ENCODE measurements around the gene ARHGEF28.

ARHGEF28 gene

DNA sequence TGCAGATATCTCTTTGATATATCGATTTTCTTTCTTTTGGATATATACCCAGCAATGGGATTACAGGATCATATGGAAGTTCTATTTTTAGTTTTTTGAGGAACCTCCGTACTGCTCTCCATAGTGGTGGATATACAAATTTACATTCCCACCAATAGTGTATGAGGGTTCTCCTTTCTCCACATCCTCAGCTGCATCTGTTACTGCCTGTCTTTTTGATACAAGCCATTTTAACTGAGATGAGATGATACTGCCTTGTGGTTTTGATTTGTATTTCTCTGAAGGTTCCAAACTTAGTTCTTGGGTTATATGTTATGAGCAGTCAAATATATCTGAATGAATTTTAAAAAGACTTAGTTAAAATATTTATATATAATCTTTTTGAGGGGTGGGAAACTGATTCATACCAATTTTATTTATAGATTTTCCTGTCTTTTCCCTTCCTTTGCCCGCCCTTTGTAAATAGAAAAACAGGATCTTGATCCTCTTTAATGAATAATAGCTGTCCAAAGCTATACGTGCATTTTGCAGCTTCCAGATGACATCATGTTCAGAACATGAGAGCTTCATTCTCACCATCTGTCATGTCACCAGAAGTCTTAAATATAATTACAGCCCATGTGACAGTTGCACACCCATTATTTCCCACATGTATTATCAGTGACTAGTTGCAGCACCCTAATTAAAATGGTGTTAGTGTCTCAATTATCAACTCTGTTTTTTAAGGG lies 6.2 kb upstream of the ARHGEF28 start:
- DNase-seq, result no peak

DNA sequence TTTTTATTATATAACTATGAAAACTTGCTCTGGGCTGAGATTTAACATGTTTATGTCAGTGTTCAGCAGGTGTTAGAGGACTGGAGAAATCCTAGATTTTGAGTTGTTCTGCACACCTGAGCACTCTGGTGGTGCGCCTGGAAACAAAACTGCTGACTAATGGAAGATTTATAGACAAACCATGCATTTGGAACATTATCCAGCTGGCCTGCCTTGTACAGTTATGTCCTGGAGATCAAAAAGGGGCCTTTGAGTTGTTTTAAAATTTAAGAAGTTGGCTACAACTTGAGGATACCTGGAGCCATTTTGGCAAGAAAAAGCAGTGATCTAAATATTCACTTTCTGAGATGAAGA lies 5.7 kb upstream of the ARHGEF28 start:
- no peak for DNase-seq

DNA sequence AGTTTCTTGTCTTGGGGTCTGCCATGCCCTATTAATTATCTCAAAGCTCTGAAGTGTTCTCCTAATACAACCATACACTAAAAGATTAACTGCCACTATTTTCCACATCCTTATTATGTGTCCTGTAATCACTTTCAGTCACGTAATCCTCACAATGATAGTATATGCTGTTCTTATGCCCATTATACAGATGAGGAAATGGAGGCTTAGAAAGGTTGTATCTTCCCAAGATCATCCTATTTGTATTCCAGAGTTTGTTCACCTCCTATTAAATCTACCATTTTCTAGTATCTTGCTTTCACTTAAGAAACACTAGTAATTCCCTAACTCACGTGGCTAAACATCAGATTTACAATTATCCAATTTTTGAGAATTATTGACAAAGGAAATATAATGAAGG lies 2.9 kb upstream of the ARHGEF28 start:
- no peak for DNase-seq

DNA sequence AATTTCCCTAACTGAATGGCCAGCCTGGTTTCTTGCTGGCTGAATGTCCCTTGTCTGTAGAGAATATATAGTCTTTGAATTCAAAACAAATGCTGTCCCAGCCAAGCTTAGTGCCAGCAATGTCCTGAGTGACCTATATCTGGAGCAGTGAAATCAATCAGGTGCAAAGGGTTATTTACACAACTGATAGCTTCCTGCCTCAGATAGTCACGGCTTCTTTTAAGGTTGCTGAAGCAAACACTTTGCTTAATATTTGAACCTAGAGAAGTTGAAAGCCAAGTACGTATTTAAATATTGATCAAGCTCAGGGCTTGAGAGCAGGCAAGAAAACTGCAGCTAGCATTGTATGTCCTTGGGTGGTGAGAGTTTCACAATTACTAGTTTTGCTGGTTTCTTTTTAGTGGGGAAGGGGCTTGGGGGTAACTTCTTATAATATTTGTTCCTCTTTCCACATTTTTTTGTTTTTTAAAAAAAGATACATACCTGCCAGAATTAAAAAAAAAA lies 2.0 kb upstream of the ARHGEF28 start:
- no peak for DNase-seq

DNA sequence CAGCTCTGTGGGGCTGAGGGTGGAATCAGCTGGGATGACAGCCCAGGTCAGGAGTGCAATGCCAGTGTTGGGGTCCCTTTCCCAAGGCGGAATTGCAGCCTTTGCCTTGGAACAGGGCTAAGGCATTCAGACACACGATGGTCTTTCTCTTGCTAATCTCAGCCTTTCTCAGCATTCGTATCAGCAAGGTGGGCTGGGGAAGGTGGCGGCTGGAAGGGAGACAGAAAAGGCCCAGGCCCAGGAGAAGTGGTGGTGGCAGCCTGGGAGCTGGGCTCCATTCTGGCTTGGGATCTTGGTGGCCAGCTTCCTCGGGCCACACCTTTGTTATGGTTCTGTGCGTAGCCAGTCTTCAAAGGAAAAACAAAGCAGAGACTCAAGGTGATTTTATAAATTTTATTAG lies 1.1 kb upstream of the ARHGEF28 start:
- no peak for DNase-seq

DNA sequence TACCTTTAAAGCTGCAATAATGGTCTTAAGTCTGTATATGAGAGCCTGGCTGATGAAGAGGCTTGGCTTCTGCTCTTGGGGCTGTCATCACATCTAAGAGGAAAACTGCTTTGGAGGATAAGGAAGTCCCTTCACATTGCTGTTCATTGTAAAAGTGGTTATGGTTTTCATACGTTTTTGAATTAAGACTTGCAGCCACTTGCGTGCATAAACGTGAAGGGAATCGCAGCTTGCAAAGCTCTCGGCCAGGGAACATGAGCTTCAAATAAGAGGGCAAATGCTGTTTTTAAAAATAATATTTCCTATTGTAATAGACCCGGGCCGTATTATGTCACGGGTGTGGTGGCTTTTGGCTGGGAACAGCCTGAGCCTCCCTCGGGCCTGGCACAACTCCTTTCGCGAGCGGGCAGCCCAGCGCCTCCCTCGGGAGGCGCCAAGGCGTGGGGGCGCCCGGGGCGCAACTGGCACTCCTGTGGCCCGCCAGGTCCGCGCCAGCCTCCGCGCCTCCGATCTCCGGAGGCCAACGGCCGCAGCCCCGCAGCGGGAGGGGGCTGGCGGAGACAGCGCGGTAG lies 538 bp upstream of the ARHGEF28 start:
- no peak for DNase-seq

DNA sequence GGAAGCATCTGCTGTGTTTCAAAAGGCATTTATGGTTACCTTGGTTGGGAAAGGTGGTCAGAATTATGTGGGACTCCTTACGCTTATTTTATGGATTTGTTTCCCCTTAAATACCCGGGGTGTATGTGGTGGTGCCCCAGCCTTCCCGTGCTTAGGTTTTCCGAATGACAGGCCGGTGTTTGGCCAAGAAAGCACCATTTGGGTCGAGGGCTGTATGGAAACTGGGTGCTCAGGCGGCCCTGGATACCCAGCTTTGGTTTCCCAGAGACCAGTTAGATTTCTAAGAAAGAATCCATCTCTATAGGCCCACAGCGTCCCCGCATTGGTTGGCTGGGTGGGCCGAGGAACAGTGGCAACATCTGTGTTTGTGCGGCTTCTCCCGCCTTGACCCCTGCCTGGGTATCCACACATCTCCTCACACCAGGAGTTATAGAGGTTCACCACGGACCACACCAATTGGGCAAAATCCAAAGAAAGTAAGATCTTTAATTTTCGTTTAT lies 868 bp downstream of the ARHGEF28 start:
- DNase-seq, result no peak

DNA sequence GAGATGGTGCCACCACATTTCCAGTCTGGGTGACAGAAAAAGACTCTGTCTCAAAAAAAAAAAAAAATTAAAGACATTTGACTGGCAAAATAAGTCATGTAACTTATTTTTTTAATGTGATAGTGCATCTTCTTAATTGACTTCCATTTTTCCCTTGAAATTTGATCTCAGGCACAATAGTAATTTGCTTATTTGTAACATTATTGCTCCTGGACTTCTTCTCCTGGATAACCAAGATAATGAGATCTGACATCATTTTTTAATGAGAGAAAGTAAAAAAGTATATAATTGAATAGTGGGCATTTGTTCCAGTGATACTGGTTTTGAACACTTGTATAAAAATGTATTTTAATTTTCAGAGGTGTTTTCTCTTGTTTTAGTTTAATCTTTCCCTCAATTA lies 3.5 kb downstream of the ARHGEF28 start:
- DNase-seq, result no peak

DNA sequence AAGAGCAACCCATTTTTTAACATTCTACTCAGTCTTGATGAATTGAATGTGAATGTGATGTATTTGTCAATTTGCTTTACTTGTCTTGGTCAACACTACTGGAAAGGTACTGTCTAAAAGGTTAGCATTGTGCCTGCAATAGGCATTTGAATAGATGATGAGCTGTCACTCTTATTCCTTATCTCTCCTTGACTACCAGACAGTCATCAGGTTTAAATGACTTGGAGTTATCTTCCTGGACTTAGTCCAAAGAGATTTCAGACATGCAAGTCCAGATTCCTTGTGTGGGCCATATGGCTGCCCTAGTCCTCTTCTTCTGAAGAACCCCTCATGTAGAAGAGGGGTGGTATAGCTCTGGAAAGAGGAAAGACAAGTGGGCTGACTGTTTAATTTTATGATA lies 4.8 kb downstream of the ARHGEF28 start:
- no peak for DNase-seq

DNA sequence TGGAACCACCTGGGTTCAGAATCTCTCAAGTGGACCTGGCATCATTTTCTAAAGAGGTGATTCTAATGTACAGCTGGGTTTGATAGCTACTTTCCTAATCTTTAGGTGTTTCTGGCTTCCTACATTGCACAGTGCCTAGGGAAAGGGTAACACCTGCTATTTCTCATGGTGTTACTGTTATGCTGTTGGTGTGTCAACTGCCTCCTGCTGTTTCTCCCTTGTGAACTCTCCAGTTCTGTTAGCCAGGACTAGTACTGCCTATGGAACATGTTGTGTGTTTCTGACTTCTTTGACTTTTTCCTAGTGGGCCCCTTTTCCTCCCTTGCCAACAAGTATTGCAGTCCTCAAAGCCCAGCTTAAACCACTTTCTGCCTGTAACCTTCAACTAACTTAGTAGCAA lies 5.5 kb downstream of the ARHGEF28 start:
- no peak for DNase-seq

DNA sequence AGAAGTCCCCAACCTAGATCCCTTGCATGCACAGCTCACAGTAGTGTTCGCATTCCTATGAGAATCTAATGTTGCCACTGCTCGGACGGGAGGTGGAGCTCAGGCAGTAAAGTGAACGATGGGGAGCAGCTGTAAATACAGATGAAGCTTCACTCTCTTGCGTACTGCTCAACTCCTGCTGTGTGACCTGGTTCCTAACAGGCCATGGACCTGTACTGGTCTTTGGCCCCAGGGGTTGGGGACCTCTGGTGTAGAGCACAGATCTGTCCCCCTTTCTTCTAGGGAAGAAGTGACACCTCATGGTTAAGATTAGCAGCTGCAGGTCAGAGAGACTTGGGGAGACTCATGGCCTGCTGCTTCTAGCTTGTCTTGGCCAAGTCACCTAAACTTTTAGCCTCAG lies 7.1 kb downstream of the ARHGEF28 start:
- no peak for DNase-seq

DNA sequence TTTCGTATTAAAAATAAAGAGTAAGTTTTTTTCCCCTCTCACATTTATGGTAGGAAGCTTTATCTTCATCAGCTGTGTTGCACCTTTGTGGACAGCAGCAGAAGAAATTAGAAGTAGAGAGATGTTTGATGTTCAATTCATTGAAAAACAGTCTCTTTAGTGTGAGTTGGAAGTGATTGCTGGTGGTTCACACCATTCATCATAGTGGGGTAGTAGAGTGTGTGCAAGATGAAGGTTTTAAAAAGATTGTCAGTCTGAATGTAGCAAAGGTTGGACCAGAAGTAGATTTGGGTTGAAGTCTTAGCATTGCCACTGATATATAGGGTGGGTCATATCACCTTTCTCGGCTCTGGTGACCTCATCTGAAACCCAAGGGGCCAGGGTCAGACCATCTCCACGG lies 10.4 kb downstream of the ARHGEF28 start:
- DNase-seq, result no peak

DNA sequence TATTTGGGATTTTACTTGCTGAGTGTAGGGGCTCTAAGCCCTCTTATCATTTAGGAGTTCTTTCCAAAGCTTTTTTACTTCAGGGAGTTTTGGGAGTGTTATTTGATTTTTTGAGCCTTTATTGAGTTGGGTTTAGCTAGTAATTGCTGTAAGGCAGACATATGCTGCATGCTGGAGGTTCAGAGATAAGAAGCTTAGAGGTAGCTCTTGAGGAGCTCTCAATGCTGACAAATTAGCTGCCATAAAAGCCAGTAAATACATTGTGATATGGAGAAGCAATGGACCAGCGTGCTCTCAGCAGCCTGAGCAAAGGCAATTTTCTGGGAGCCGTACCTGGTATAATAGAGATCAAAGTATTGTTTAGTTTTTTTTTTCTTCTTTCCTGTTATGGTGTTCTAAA lies 11.6 kb downstream of the ARHGEF28 start:
- no peak for DNase-seq

DNA sequence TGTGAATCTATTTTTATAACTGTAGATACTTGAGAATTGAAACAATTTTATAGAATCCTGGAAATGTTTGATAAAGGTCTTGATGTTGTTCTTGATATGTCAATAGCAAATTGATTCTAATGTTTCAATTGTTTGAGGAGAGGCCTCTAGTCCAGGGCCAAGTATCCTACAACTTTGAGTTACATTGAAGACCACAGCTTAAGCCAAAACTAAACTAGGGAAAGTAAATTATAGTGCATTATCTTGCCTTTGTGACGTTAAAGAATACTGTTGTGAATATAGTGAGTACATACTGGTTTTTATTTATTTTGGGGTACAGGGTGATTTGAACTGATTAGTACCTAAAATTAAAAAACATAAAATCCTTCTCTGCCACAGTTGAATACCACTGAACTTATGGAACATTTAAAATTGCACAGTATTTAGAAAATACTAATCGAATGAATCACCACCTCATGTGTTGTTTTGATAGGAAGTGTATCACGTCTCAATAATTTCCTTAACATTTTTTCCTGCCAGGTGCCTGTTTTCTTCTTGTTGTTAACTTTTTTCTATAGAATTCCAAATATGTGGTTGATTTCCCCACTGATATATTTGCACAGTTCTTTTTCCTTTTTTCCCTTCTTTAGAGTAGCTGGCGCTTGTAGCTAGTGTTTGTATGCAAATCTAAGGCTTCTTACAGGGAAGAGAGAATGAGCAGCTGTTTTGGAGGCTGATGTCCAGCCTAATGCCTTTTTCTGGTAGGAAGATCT lies 12.5 kb downstream of the ARHGEF28 start:
- DNase-seq, result no peak

DNA sequence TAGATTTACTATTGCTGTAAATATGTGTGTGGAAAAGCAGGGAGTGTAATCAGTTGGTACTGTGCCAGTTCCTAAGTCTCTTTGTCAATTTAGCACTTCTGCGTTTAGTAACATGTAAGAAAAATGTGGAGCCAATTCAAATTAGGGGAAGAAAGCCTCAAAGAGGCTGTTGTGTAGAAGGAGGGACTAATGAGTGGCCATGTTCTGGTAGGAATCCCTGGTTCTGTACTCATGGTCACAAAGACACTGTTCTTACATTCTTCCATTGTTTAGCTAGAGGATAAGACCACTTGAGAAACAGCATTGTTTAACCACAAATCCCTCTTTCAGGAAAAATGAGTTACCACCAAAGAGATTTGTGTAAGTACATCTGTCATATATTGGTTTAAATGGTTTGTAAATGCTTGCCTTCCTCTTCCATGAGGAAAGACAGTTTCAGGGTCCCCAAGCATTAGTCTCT lies 14.9 kb downstream of the ARHGEF28 start:
- DNase-seq, result no peak

DNA sequence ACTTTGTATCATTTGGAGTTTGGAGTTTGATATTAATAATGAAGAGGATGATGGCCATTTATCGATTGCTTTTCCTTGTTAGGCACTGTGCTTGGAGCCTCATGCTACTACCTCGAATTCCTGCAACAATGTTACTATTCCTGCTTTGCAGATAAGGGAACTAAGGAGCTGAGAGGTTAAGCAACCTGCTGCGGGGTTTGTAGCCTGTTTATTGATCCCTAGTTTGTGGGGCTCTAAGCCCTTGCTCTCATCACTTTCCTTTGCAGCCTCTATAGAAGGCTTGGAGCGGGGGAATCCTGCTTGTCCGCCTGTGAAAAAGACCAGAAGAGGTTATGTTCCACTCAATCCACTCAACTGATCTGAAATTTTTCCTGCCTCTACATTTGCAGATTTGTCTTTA lies 15.8 kb downstream of the ARHGEF28 start:
- DNase-seq, result no peak

DNA sequence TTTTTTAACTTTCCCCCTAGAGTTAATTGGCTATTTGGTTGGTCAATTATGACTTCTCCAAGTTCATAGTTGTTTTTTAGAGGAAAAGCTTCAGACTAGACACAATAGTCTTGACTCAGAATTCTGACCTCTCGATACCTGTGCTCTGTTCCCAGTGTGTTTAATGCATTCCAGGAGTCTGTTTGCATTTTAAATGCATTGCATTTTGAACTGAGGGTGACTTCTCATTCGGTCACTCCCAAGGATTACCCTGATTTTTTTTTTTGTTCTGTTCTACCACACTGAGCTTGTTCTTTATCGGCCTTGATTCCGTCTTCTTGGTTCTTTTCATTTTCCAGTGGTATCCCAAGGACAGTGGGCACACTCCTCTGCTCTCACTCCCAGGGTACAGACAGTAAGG lies 16.3 kb downstream of the ARHGEF28 start:
- DNase-seq, result no peak

DNA sequence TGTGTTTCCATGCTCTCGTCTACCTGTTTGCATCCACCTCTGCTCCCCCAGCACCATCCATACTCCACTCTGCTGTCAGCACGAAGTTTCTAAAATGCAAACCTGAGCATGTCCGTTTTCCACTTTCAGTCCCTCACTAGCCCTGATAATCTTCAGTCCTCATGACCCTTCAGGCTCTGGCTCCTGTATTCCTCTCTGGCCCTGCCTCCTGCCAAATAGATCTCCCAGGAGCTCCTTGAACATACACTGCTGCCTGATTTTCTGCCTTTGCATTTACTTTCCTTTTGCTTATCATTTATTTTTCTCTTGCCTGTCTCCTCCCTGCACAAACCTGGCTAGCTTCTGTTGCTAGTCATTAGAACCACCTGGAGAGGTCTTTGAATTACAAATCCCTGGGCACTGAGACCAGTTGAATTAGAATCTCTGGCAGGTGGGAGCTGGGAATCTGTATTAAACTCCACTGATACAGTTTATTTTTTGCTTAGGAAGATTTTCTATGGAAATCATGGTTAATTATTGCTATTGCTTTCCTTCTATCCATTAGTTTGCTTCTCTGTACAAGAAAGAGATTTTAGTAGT lies 18.5 kb downstream of the ARHGEF28 start:
- DNase-seq, result no peak

DNA sequence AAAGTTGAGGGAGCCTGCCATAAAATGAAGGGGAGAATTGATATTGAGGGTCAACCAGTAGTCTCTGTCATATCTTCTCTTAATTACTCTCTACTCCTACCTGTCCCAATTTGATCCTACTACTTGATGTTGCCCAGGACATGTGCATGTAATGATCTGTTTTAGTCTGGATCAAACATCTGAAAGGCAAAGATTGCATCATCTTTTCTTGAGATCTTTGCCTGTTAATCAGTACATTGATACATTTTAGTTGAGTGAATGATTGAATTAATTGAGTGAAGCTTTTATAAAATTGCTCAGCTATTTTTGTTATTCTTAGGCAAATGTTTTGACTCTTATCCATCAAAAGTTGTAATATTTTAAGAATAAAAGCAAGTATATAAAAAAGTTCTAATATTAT lies 21.7 kb downstream of the ARHGEF28 start:
- no peak for DNase-seq

DNA sequence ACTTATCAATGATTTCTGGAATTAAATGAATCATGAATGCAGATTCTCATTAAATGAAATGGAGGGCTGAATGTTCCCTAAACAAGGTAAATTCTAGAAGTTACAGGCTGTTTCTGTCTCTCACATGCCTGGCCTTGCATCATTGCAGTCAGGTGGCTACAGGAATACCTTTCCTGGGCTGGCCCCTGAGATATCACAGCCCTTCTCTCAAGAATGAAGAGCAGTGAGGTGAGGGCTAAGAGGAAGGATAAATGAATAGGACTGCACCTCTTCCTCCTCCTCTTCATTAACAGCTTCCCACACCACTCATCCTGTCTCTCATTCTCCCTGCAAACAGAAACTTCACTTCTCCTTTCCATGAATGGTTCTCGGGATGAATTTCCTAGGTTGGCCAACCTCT lies 22.5 kb downstream of the ARHGEF28 start:
- DNase-seq, result no peak

DNA sequence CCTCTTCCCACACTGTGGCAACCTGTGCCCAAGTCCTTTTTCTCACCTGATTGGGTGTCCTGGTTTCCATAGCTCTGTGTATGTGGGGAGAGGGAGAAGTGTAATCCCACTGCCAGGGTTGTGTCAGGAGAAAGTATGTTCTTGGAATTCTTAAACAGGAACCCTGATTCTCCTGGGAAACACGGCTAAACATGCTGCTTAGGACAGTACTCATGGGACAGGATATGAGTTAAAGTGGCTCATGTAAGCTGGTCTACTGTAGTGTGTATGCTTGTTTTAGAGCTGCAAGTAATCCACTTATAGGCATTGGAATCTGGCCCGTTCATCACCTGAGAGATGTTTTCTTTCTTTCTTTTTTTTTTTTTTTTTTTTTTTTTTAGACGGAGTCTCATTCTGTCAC lies 23.9 kb downstream of the ARHGEF28 start:
- no peak for DNase-seq

DNA sequence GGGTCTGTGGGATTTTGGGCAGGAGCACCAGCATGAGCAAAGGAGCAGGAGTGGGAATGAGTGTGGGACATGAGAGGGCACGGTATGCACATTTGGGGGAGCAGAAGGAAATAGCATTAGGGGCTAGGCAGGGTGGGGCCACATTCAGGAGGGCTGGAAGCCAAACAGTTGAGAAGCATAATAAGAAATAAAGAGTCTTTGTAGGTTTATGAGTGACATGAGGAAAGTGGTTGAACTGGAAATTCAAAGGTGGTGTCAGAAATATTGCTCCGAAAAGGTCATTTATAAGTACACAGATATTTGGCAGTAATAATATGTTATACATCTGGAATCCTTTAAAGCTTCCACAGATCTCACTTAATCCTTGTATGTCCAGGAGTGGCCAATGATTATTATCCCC lies 26.4 kb downstream of the ARHGEF28 start:
- DNase-seq, result no peak

DNA sequence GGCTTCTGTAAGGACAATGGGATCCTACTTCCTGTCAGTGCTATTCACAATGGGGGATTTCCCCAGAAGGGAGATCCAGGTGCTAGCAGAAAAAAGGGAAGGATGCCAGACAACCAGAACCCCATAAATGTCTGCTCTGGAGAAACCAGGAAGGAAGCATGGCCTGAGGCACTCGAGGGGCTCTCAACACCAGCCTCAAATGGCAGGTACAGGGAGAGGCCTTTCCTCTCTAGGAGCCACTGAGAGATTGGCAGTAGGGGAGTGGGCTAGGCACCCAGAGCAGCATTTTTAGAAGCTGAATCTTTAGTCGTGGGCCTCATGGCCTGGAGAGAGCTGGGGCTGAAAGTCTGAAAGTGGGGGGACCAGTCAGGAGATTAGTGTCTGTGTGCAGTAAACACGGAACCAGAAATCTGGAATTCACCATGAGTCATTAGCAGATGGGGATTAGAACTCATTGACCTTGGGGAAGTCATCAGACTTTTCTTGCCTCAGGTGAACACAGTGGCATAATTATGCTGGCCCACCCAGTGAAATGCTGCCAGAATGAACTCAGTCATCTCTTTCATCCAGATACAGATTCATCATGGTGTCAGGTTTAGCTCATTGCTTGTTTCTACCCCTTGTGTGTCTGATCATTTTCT lies 28.3 kb downstream of the ARHGEF28 start:
- no peak for DNase-seq

All from activated CD4-positive, alpha-beta T cell treated with anti-CD3 and anti-CD28 coated beads, Interleukin-2, Interleukin-6, amounts not matched to agents 100 ng/mL and 50 ng/mL, durations not matched to agents 16 hours and 8 hours (primary cell).